ENCODE results near the gene FUS. TPM values are rescaled to one million over a fixed set of nuclear protein-coding genes. Genes with fewer than 3 reads are reported as not detected.

Gene FUS
- total RNA-seq, 1 experiment from 2014 or later = 522 TPM

GRCh38 chr16:31189412-31189778 lies 9.5 kb downstream of the FUS start (continued):
- no peak for TF ChIP-seq CTCF (IDR thresholded peaks at IDR 0.05 in 2 of 3, conservative IDR thresholded peaks at IDR 0.05 in 1 of 3; ENCODE audit: borderline replicate concordance in 1 of 3, insufficient read depth in 1 of 3, low read depth in 2 of 3, low read length in 2 of 3)

GRCh38 chr16:31190061-31190460 lies 10.1 kb downstream of the FUS start:
- Histone ChIP-seq H3K36me3 (ENCODE audit: control insufficient read depth in 1 of 2, insufficient read depth in 2 of 2, low read length in 2 of 2) (peaks cover 95 to 98% of the 10 kb centered on the region in 2 experiments), H3K4me2 (ENCODE audit: low read length) (no peak overlapping the region), H3K9me3 (ENCODE audit: control insufficient read depth in 1 of 2, insufficient read depth in 1 of 2, low read depth in 1 of 2, low read length in 2 of 2) (no peaks in the 10 kb centered on the region), H2AFZ (ENCODE audit: low read depth, low read length, poor library complexity, severe bottlenecking) (no peak overlapping the region), H3K27me3 (ENCODE audit: insufficient read depth, low read length) (no peaks in the 10 kb centered on the region), H3K4me3 (replicated peaks in 1 of 2; ENCODE audit: low read depth in 1 of 2, low read length in 2 of 2) (no peak overlapping the region), H3K9me2 (ENCODE audit: insufficient read depth) (no peaks in the 10 kb centered on the region), H3K27ac (ENCODE audit: low read depth, low read length) (no peak overlapping the region), H3K4me1 (ENCODE audit: control insufficient read depth in 1 of 2, insufficient read depth in 2 of 2, low read length in 2 of 2) (no peaks in the 10 kb centered on the region), H3K9ac (ENCODE audit: low read length) (no peak overlapping the region), H4K20me1 (ENCODE audit: insufficient read depth) (peaks cover 89% of the 10 kb centered on the region), H3K79me2 (ENCODE audit: insufficient read depth, low read length) (peaks cover 100% of the 10 kb centered on the region)
- no peak for ATAC-seq
- DNase-seq (ENCODE audit: low read depth, low spot score) = no peak
- ChIA-PET RAD21 (ENCODE audit: low non-redundant PET in 1 of 2, low total read pairs in 2 of 2, uncharacterized antibody in 2 of 2, unreplicated experiment in 2 of 2) (no interaction called here), CTCF (no interaction called here), POLR2A (interaction anchor here (2.3 kb wide), 1 partner anchor 10 kb away, joined by 11 read pairs; the partner anchor contains the start of gene FUS)
- intact Hi-C loops (cut with micrococcal nuclease) = no loop called here
- no TSS peak for BruUV-seq (replicated peaks)
- TF ChIP-seq TCF7L2 (IDR thresholded peaks at IDR 0.05; ENCODE audit: borderline replicate concordance, extremely low read depth, insufficient read depth, insufficient read length) = no peak
- no peak for TF ChIP-seq ATF3 (IDR thresholded peaks at IDR 0.05)
- TF ChIP-seq EZH2 (IDR thresholded peaks at IDR 0.05) = no peak
- no peak for TF ChIP-seq ZNF274 (IDR thresholded peaks at IDR 0.05; ENCODE audit: low read depth, low read length)
- TF ChIP-seq ELF1 (IDR thresholded peaks at IDR 0.05; ENCODE audit: borderline replicate concordance, low read depth) = no peak
- no peak for TF ChIP-seq EGR1 (IDR thresholded peaks at IDR 0.05; ENCODE audit: low read depth)
- TF ChIP-seq ZFX (IDR thresholded peaks at IDR 0.05) = no peak
- no peak for TF ChIP-seq ZBTB33 (IDR thresholded peaks at IDR 0.05; ENCODE audit: extremely low read depth, insufficient replicate concordance, low read length)
- TF ChIP-seq MAX (IDR thresholded peaks at IDR 0.05) = no peak
- no peak for TF ChIP-seq CTCF (IDR thresholded peaks at IDR 0.05 in 2 of 3, conservative IDR thresholded peaks at IDR 0.05 in 1 of 3; ENCODE audit: borderline replicate concordance in 1 of 3, insufficient read depth in 1 of 3, low read depth in 2 of 3, low read length in 2 of 3)
- TF ChIP-seq POLR2A (IDR thresholded peaks at IDR 0.05; ENCODE audit: borderline replicate concordance, extremely low read depth, insufficient read depth, insufficient read length) = no peak
- no peak for TF ChIP-seq REST (IDR thresholded peaks at IDR 0.05; ENCODE audit: low read depth)
- no peak for TF ChIP-seq SIN3A (IDR thresholded peaks at IDR 0.05; ENCODE audit: low read depth)
- no peak for TF ChIP-seq FOSL1 (IDR thresholded peaks at IDR 0.05; ENCODE audit: low read depth)
